CD4-positive, CD25-positive, alpha-beta regulatory T cell (primary cell): Measurements from ENCODE around the gene CIT. TPM values are rescaled to one million over a fixed set of nuclear protein-coding genes. Genes with fewer than 3 reads are reported as not detected.

Experiments used
- ATAC-seq, 2 donors: fragments of 150-1000 bp; cut with Tn5 transposase; one replicate each; pipeline ENCODE4 v1.10.0; 2021; ENCODE audit warnings: low read depth in 2 of 2, moderate number of reproducible peaks in 2 of 2, moderate library complexity in 1 of 2
- DNase-seq, 3 donors: peaks; one replicate each; pipeline versions ENCODE4 v3.0.0 to v3.0.0-alpha.2; 2012 to 2022; ENCODE audit warnings: mixed read lengths in 1 of 3
- H3K27ac ChIP-seq: one replicate; pipeline ENCODE4 v1.7.0; 2013; ENCODE audit warnings: mild to moderate bottlenecking, low read length; ENCODE audit not compliant: insufficient read depth, poor library complexity, severe bottlenecking
- H3K27me3 ChIP-seq: one replicate; pipeline ENCODE4 v1.7.0; 2013; ENCODE audit warnings: low read length; ENCODE audit not compliant: control insufficient read depth, insufficient read depth
- H3K36me3 ChIP-seq: one replicate; pipeline ENCODE4 v1.7.0; 2013; ENCODE audit warnings: mild to moderate bottlenecking, low read length, moderate library complexity; ENCODE audit not compliant: control insufficient read depth, insufficient read depth
- H3K4me1 ChIP-seq: 2 replicates; pipeline ENCODE4 v1.7.0; 2013; ENCODE audit warnings: mild to moderate bottlenecking, low read length; ENCODE audit not compliant: insufficient read depth, control insufficient read depth, poor library complexity, severe bottlenecking
- H3K4me3 ChIP-seq: one replicate; pipeline ENCODE4 v1.7.0; 2013; ENCODE audit warnings: low read depth, mild to moderate bottlenecking, low read length, moderate library complexity
- H3K9me3 ChIP-seq, 2 experiments: 1 replicate in 1 of 2; 2 replicates in 1 of 2; pipeline ENCODE4 v1.7.0; 2013; ENCODE audit warnings: low read length in 2 of 2, mild to moderate bottlenecking in 1 of 2, moderate library complexity in 1 of 2; ENCODE audit not compliant: control insufficient read depth in 2 of 2
- H3K27ac Mint-ChIP-seq, 3 donors: one replicate each; pipeline ENCODE4 v1.8.0; 2020 to 2022; ENCODE audit warnings: mild to moderate bottlenecking in 3 of 3, mixed read lengths in 3 of 3, moderate library complexity in 2 of 3
- H3K27me3 Mint-ChIP-seq: one replicate; pipeline ENCODE4 v1.8.0; 2022; ENCODE audit warnings: mild to moderate bottlenecking, mixed read lengths
- H3K36me3 Mint-ChIP-seq: one replicate; pipeline ENCODE4 v1.8.0; 2020; ENCODE audit warnings: mixed read lengths
- H3K4me1 Mint-ChIP-seq, 4 donors: one replicate each; pipeline ENCODE4 v1.8.0; 2020 to 2022; ENCODE audit warnings: mixed read lengths in 4 of 4, mild to moderate bottlenecking in 1 of 4
- H3K4me3 Mint-ChIP-seq, 4 donors: one replicate each; pipeline ENCODE4 v1.8.0; 2020 to 2022; ENCODE audit warnings: mild to moderate bottlenecking in 4 of 4, mixed read lengths in 4 of 4, moderate library complexity in 3 of 4
- H3K9me3 Mint-ChIP-seq, 7 donors: one replicate each; pipeline ENCODE4 v1.8.0; 2020 to 2022; ENCODE audit warnings: mixed read lengths in 7 of 7, mild to moderate bottlenecking in 3 of 7, moderate library complexity in 2 of 7
- polyA plus RNA-seq, 4 donors: library from polyadenylated mRNA; unstranded; fragments of 300-500 nt; fragmentation: Illumina TruSeq; gene quantifications; one replicate each; pipeline ENCODE4 v1.2.3, GENCODE V29; 2021
- total RNA-seq: library from RNA; stranded (reverse); gene quantifications from one replicate; pipeline ENCODE4 v1.2.3, GENCODE V29; 2022

The CIT gene
- total and polyA plus RNA-seq, 5 donors from 2014 or later: 0.32 to 6.3 (median 1.0) TPM

- no peaks in the 10 kb centered on the region for H3K9me3 ChIP-seq
- peak overlapping the region in 3 of 4 donors; percentile 41 to 91 (median 82) for H3K4me3 Mint-ChIP-seq
- H3K27ac ChIP-seq: no peak overlapping the region
- no peaks in the 10 kb centered on the region for H3K27me3 ChIP-seq
- H3K9me3 Mint-ChIP-seq: no peaks in the 10 kb centered on the region
- H3K27ac Mint-ChIP-seq: peak overlapping the region in 2 of 3 donors; percentile 49 to 84
- H3K36me3 ChIP-seq: peaks cover 48% of the 10 kb centered on the region
- H3K36me3 Mint-ChIP-seq: peaks cover 51% of the 10 kb centered on the region
- no peak overlapping the region for H3K4me3 ChIP-seq
- H3K27me3 Mint-ChIP-seq: no peaks in the 10 kb centered on the region
- no peak for DNase-seq
- H3K4me1 Mint-ChIP-seq: peaks cover 40 to 75% (median 58%) of the 10 kb centered on the region in 4 donors
- ATAC-seq: no peak
- H3K4me1 ChIP-seq: peaks cover 42% of the 10 kb centered on the region
Measured at GRCh38 chr12:119671070-119671469, 206.1 kb downstream of the CIT start.

GRCh38 chr12:119669744-119670472 lies 207.2 kb downstream of the CIT start:
- Mint-ChIP-seq H3K9me3 (no peaks in the 10 kb centered on the region), H3K27me3 (no peaks in the 10 kb centered on the region), H3K36me3 (peaks cover 41% of the 10 kb centered on the region), H3K4me1 (peaks cover 40 to 79% (median 58%) of the 10 kb centered on the region in 4 donors), H3K27ac (peak overlapping the region in 2 of 3 donors; percentile 29 to 71), H3K4me3 (peak overlapping the region; percentile 49 to 91 (median 74))
- Histone ChIP-seq H3K4me1 (peaks cover 42% of the 10 kb centered on the region), H3K27ac (no peak overlapping the region), H3K4me3 (peak overlapping the region; percentile 4), H3K36me3 (peaks cover 37% of the 10 kb centered on the region), H3K9me3 (no peaks in the 10 kb centered on the region), H3K27me3 (no peaks in the 10 kb centered on the region)
- no peak for ATAC-seq
- no peak for DNase-seq

DNA sequence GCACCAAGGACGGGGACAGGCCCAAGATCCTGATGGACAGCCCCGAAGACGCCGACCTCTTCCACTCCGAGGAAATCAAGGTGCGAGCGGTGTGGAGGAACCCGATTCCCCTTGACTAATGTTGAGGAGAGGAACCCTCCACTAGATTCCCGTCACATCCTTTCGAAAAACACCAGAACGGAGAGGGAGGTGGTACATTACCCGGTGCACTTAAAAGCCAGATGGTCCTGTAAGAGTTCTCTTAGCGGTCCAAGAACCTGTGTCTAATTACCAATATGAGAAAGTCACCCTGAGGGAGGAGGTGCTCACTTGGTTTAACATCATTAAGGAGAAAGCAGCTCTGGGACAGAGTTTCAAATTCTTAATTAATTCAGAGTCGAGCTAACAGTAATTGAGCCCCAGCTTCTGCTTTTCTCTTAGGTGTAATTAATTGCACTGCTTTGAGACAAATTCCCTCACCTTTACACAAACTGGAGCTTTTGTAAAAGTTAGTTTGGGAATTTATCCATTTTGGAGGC lies 208.7 kb downstream of the CIT start:
- H3K4me3 ChIP-seq: peak overlapping the region; percentile 92
- no peaks in the 10 kb centered on the region for H3K27me3 ChIP-seq
- peaks cover 42% of the 10 kb centered on the region for H3K4me1 ChIP-seq
- Mint-ChIP-seq H3K27me3 (peaks cover 6% of the 10 kb centered on the region), H3K27ac (peak overlapping the region; percentile 92 to 96 (median 93)), H3K36me3 (peaks cover 28% of the 10 kb centered on the region), H3K4me1 (peaks cover 32 to 69% (median 52%) of the 10 kb centered on the region in 4 donors), H3K9me3 (no peaks in the 10 kb centered on the region), H3K4me3 (peak overlapping the region; percentile 86 to 96 (median 92))
- ATAC-seq: no peak
- no peaks in the 10 kb centered on the region for H3K9me3 ChIP-seq
- H3K27ac ChIP-seq: peak overlapping the region; percentile 90
- peak in 1 of 3 donors; percentile 51 for DNase-seq
- peaks cover 22% of the 10 kb centered on the region for H3K36me3 ChIP-seq

- H3K4me3 Mint-ChIP-seq: peak within 1 kb of the TSS; percentile 86 to 96 (median 92)
- DNase-seq: peak; percentile 93 to 100 (median 96)
- peaks cover 31 to 63% (median 47%) of the 10 kb centered on the region in 4 donors for H3K4me1 Mint-ChIP-seq
- peaks cover 25% of the 10 kb centered on the region for H3K36me3 Mint-ChIP-seq
- peak within 1 kb of the TSS; percentile 92 to 96 (median 93) for H3K27ac Mint-ChIP-seq
- Histone ChIP-seq H3K27ac (peak within 1 kb of the TSS; percentile 90), H3K36me3 (peaks cover 15% of the 10 kb centered on the region), H3K4me3 (peak within 1 kb of the TSS; percentile 95), H3K9me3 (no peaks in the 10 kb centered on the region), H3K4me1 (peaks cover 42% of the 10 kb centered on the region), H3K27me3 (no peaks in the 10 kb centered on the region)
- H3K27me3 Mint-ChIP-seq: peaks cover 6% of the 10 kb centered on the region
- H3K9me3 Mint-ChIP-seq: no peaks in the 10 kb centered on the region
- ATAC-seq: peak; percentile 91 to 95
Measured at GRCh38 chr12:119667577-119668323, 209.4 kb downstream of the CIT start, which contains the start of gene PRKAB1. PRKAB1 (plus strand) TSS chr12:119668133; CDS start chr12:119668245, 112 bp downstream.

- peak overlapping the region; percentile 92 to 96 (median 93) for H3K27ac Mint-ChIP-seq
- peaks cover 28 to 56% (median 39%) of the 10 kb centered on the region in 4 donors for H3K4me1 Mint-ChIP-seq
- Histone ChIP-seq H3K4me3 (peak overlapping the region; percentile 95), H3K27me3 (no peaks in the 10 kb centered on the region), H3K4me1 (peaks cover 39% of the 10 kb centered on the region), H3K27ac (peak overlapping the region; percentile 90), H3K9me3 (no peaks in the 10 kb centered on the region), H3K36me3 (peaks cover 8% of the 10 kb centered on the region)
- no peak for DNase-seq
- peaks cover 11% of the 10 kb centered on the region for H3K27me3 Mint-ChIP-seq
- peaks cover 18% of the 10 kb centered on the region for H3K36me3 Mint-ChIP-seq
- no peaks in the 10 kb centered on the region for H3K9me3 Mint-ChIP-seq
- no peak for ATAC-seq
- peak overlapping the region; percentile 86 to 96 (median 92) for H3K4me3 Mint-ChIP-seq
Measured at GRCh38 chr12:119666900-119667576, 210.1 kb downstream of the CIT start.

DNA sequence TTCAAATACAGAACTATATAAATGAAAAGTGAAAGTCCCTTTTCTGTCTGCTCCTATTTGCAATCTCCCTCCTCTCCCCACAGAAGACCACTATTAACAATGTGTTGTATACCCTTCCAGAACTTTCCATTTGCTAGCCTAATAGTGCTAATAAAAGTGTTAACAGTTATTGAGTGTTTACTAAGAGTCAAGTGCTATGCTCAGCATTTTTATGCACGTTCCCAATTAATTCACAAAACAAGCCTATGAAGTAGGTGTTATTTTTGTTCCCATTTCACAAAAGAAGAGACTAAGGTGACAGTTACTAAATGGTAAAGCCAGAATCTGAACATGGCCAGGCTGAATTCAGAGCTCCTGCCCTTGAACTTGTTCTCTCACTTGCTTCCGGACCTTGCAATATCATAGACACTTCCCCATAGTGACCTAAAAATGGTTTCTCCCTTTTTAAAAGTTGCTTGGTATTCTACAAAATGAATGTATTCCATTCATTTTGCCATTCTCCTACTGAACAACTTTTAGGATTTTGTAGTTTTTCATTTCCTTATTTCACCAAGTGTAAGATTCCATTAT lies 210.8 kb downstream of the CIT start:
- Mint-ChIP-seq H3K9me3 (no peaks in the 10 kb centered on the region), H3K27me3 (peaks cover 13% of the 10 kb centered on the region), H3K4me1 (peaks cover 22 to 48% (median 33%) of the 10 kb centered on the region in 4 donors), H3K4me3 (peak overlapping the region; percentile 20 to 96 (median 66)), H3K27ac (peak overlapping the region in 2 of 3 donors; percentile 53 to 92), H3K36me3 (peaks cover 11% of the 10 kb centered on the region)
- Histone ChIP-seq H3K27me3 (no peaks in the 10 kb centered on the region), H3K4me3 (peak overlapping the region; percentile 95), H3K27ac (no peak overlapping the region), H3K36me3 (peaks cover under 1% of the 10 kb centered on the region), H3K9me3 (no peaks in the 10 kb centered on the region), H3K4me1 (peaks cover 32% of the 10 kb centered on the region)
- ATAC-seq (no peak), DNase-seq (no peak)
